ENCODE results near the gene CKB.
A peak's percentile ranks its signal among the peaks of the same experiment; 100 is the strongest.
"Not testable (repeated sequence)": the region's sequence is repeated elsewhere in the genome, so short reads cannot be mapped to it uniquely, and the experiment has no call there.

CKB gene

DNA sequence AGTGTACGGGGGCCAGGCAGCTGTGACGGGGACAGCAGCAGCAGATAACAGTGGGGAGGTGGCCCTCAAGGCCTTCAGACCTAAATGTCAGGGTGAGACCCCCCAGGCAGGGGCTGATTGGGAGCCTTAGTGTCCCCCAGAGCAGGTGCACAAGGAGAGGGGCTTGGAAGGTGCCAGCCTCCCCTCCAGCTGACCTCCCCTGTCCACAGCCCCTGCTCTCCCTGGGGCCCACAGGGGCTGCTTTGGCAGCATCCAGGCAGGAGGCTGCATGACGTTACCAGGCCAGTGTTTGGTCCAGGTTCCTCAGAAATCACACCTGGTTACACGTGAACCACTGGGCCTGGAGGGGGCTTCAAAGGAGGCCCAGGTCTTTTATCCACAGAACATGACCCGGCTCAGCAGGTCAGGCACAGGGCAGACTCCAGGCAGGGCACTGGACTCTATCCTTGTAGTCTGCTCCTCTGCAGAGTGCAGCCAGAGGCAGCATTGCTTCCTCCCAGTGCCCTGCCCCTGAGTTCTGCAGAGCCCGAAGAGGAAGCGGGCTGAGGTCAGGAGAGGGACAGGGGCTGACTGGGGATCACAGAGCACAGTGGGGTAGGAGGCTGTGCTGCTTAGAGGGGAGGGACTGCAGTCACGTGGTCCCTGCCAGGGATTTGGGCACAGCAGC lies 3.8 kb upstream of the CKB start:
- no peak for DNase-seq (ENCODE audit: low spot score)

DNA sequence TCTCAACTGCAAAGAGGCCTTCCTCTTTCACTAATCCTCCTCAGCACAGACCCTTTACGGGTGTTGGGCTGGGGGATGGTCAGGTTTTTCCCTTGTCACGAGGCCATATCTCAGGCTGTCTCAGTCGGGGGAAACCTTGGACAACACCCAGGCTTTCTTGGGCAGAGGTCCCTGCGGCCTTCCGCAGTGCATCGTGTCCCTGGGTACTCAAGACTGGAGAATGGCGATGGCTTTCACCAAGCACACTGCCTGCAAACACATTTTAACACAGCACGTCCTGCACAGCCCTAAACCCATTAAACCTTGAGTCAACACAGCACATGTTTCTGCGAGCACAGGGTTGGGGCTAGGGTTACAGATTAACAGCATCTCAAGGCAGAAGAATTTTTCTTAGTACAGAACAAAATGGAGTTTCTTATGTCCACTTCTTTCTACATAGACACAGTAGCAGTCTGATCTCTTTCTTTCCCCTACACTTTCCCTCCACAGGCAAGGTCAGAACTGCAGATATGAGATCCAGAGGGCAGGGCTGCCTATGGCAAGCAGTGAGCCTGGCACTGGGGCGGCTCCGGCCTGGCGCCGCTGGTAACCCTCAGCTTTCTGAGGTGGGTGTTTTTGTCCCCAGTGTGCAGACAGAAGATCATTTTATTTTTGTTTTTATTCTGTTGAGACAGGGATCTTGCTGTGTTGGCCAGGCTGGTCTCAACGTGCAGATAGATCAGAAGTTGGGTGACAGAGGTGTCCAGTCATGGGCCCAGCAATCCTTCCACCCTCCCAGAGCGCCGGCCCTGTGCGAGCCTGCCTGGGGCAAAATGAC lies 3.0 kb upstream of the CKB start:
- DNase-seq (ENCODE audit: low spot score): not testable (repeated sequence)

DNA sequence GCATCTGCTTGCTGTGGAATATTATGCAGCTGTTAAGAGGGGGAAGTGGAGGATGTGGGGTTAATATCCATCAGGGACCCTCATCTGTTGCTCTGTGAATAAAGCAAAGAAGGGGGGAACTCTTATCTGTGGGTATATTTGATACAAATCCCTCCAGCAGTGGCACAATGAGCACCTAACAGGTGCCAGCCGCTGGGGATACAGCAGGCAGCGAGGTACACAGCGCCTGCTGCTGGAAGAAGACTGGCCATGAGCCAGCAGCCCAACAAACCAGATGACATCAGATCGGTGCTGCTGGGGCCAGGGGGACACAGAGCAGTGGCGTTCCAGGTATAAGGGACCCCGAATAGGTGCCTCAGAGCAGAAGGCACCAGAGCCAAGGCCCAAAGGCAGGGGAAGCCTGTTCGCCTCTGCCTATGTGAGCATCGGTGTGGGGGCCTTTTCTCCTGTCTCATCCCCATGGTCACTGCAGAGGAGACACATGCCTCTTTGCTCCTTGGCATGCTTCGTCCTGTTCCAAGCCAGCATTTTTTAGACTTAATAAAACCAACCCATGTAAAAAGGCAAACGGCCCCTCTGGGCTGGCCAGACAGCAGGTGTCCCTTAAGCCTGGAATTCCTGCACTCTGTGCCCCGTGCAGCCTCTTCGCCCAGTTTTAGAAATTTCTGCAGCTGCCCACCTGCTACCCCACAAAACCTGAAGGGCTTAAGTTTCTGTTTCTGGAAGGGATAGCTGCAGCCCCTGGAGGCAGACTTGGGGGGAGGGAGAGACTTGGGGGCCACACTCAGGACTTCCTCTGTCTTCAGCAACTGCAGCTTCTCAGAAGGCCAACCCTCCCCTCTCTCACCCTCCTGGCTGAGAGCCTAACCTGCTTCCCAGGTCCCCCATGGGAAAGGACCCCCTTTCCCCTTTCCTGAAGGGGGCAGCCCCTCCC lies 1.6 kb upstream of the CKB start:
- DNase-seq (ENCODE audit: low spot score): no peak

DNA sequence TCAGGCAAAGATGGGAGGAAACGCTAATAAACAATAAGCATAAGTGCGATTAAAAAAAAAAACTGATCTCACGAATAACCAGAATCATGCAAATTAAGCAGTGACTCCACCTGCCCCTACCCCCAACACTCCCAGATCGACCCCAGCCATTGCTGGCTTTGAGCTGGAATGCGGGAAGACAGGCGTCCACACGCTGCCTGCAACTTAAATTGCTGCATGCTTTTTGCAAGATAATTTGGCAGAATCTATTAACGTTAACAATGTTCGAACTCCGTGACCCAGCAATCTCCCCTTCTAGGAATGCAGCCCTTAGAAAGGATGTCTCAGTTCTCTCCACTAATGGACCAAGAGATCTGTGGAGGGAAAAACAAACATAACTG lies 935 bp upstream of the CKB start:
- DNase-seq (ENCODE audit: low spot score): no peak

DNA sequence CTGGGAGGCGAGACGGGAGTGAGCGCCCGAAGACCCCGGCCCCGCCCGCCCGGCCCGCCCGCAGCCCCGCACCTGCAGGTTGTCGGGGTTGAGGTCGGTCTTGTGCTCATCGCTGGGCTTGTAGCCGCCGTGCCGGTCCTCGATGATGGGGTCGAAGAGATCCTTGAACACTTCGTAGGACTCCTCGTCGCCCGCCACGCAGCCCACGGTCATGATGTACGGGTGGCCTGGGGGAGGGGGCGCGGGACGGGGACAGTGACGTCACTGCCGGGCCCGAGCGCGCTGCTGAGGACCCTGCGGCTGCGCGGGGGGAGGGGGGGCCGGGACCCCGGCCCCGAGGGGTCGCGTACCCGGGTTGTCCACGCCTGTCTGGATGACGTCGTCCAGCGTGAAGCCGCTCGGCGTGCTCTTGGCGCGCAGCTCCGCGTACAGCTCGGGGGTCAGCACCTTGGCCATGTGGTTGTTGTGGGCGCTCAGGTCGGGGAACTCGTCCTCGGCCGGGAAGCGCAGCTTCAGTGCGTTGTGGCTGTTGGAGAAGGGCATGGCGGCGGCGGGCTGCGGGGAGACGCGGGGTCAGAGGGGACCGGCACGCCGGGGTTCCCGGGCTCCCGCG lies 573 bp downstream of the CKB start:
- DNase-seq (ENCODE audit: low spot score): peak; percentile 69

DNA sequence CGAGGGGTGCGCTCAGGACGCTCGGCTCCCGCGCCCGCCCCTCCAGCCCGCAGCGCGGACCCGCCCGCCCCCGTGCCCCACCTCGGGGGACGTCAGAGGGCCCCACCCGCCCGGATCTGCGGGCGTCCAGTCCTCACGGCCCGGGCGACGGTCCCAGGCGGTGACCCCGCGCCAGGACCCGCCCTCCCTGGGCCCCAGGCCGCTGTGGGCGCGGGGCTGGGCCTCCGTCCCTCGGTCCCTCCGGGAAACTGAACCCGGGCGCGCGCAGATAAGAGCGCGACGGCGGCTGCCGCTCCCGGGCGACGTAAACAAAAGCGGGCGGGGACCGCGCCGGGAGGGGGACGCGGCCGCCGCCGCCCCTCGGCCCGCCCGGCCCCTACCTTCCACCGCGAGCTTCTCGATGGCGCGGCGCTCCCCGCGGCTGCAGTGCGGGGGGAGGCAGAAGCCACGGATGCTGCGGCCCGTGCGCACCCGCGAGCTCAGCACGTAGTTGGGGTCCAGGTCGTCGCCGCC lies 1.1 kb downstream of the CKB start:
- no peak for DNase-seq (ENCODE audit: low spot score)

DNA sequence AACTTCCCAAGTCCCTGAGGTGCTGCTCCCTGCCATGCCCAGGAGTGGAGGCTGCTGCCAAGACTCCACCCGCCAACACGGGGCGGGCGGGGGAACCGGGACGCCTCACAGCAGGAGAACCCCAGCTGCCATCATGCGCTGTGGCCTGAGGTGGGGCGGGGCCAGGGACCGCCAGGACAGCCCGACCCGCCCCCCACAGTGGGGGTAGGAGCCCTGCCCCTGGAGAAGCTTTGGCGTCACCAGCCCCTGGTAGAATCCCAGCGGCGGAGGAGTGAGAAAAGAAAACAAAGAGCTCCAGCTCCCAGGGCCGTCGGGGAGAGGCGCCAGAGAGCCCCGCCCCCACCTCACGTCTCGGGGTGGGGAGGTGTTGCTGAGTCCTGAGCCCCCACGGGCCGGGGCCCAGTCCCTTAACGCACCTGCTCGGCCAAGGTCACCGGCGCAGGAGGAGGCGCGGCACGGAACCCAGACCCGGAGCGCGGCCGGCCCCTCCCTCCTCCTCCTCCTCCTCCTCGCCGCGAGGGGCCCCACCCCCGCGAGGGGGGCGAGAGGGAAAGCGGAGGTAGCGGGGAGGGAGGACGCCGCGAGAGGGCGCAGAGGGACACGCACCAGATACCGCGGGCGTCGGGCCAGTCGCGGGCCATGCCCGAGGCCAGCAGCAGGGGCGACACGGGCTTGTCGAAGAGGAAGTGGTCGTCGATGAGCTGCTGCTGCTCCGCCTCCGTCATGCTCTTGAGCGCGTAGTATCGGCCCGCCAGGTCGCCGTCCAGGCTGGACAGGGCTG lies 1.8 kb downstream of the CKB start:
- DNase-seq (ENCODE audit: low spot score): peak; percentile 92

DNA sequence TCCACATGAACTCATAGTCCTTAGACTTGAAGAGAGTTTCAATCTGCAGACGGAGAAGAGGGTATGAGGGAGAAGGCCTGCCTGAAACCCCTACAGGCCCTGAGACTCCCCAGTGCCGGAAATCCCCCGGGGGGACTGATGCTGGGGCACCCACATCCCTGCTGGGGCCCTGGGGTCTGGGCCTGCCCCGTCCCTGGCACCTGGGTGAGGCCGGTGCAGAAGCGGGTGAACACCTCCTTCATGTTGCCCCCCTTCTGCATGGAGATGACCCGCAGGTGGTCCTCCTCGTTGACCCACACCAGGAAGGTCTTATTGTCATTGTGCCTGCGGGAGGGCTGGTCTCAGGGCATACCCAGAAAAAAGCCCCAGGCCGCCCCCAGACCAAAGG lies 2.4 kb downstream of the CKB start:
- no peak for DNase-seq (ENCODE audit: low spot score)

DNA sequence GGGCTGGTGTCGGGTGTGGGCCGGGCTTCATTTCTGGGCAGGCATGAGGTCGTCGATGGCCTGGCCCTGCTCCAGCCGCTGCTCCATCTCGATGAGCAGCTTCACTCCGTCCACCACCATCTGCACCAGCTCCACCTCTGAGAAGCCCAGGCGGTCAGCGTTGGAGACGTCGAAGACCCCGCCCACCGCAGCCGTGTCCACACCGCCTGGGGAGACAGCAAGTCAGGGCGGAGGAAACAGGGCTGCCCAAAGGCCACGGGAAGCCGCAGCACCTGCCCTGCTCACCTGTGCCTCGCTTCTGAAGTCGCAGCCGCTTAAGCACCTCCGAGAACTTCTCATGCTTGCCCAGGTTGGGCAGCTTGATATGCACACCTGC lies 2.8 kb downstream of the CKB start:
- DNase-seq (ENCODE audit: low spot score): no peak

DNA sequence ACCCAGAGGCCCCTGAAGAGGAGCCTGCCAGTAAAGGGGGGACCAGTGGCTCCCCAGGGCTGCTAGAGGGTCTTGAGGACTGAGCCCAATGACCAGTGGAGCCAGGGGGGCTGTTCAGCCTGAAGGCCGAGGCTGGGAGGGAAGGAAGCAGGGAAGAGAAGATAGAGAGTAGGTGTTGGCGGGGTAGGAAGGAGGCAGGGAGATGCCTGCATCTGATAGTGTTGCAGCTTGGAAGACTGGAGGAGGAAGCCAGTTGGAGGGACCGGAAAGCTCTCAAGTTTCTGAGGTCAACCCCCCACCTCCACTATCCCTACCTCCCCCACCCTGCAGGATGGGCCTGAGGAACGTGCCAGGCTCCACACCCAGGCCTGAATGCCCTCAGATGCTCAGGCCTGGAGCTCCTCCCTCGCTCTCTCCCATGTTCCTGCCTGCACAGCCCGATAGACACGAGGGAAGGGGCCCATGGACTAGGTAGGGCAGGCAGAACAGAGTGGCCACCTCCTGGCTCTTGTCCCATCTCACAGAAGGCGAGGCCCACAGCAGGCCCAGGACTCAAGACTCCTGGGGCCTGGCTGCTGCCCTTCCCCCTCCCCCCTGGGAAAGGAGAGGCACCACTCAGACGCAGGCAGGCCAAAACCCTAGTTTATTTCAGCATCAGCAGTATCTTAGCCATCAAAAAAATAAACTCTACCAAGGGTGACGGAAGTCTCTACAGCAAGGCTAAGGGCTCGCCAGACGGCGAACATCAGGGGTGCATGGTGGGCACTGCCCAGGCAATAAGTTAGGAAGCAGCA lies 3.4 kb downstream of the CKB start:
- peak; percentile 55 for DNase-seq (ENCODE audit: low spot score)

DNA sequence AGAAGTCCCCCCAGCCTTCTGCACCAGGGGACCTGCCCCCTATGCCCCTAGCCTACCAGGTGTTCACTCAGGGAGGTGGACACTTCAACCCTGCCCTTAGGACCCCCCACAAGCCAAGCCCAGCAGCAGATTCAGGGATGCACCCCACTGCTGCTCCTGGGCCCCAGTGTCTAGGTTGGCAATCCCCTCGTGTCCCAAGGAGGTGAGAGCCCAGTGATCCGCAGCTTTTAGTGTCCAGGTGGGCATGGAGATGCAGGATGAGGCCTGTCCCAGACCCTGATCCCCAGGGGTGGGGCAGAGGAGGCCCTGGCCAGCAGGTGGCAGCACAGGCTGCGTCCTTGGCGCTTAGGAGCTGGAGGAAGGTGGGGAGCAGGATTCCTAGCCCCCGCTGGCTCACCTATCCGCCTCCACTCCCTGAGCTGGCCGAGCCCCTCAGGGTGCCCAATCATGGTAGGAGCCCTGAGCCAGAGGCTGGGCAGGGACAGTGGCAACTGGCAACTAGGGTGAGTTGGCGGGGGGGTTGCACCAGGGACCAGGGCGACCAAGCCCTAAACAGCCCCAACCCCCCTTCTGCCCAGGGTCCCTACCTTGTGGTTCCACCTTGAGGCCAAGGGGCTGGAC lies 4.1 kb downstream of the CKB start:
- peak; percentile 81 for DNase-seq (ENCODE audit: low spot score)

DNA sequence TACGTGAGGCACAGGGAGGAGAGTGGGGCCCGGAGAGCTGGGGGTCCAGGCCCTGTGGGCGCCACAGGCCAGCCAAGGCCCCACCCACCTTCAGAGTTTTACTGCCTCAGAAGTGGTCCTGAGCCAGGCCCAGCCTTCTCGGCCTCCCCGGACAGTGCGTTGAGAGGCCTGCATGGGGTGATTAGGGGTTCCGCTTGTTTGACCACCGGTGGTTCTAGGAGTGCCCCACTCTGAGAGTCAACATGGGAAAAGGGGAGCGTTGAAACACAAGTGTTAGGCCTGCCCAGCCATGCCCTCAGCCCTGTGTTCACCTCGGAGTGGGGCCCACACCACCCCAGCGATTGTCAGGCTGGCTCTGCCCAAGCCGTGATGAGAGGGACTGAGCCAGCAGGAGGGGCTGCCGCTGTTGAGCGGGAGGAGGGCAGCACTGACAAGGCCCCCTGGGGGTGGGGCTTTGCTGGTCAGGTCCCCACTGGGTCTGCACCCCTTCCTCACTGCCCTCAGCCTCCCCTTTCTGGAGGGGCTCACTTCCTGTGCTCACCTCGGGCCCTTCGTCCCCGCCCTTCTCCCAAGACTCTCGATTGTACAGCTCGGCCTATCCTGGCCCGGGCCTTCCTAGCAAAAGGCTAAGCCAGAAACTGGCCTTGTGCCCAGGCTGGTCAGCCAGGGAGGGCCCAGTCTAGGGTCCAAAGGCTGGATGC lies 4.8 kb downstream of the CKB start:
- DNase-seq (ENCODE audit: low spot score): peak; percentile 58

DNA sequence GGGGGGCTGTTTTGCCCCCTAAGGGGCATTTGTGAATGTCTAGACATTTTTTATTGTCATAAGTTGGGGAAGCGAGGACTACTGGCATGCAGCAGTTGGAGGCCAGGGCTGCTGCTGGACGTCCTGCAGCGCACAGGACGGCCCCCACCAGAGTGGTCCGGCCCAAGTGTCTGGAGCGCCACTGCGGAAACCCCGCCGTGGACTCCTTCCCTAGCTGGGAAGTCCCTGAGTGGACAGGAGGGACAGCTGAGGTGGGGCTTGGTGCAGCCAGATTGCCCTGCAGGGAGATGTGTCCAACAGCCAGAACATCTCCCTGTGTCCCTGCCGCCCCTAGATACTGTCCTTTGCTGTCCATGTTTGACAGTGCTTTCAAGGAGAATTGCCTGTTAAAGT lies 5.5 kb downstream of the CKB start:
- DNase-seq (ENCODE audit: low spot score): peak; percentile 46

DNA sequence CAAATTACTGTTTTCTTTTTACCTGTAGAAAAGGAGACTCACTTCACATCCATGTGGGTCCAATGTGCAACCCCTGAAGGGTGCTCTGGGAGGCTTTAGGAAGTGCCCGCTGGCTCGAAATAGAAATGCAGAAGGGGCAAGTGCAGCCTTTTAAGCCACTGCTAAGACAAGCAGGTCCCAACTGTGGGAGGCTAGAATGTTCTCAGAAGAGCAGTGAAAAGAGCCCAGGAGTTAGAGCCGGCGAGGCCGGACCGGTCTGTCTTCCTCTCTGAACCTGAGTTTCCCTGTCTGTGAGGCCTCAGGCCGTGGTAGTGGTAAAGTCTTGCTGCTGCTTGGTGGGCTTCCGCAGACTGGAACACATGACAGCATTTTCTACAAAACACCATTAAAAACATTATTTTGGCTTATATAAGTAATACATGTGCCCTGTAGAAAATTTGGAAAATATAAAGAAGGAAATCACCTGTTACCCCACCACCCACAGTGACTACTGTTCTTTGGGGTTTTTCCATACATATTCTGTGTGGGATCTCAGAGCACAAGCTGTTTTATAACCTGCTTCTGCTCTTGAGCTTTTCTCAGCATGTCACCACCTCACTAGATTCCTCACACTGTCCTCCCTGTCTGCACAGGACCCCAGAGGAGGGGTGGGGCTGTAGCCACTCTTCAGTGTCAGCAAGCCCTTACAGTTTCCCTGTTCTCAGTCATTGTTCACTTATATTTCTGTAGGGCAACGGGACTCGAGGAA lies 6.0 kb downstream of the CKB start:
- no peak for DNase-seq (ENCODE audit: low spot score)

DNA sequence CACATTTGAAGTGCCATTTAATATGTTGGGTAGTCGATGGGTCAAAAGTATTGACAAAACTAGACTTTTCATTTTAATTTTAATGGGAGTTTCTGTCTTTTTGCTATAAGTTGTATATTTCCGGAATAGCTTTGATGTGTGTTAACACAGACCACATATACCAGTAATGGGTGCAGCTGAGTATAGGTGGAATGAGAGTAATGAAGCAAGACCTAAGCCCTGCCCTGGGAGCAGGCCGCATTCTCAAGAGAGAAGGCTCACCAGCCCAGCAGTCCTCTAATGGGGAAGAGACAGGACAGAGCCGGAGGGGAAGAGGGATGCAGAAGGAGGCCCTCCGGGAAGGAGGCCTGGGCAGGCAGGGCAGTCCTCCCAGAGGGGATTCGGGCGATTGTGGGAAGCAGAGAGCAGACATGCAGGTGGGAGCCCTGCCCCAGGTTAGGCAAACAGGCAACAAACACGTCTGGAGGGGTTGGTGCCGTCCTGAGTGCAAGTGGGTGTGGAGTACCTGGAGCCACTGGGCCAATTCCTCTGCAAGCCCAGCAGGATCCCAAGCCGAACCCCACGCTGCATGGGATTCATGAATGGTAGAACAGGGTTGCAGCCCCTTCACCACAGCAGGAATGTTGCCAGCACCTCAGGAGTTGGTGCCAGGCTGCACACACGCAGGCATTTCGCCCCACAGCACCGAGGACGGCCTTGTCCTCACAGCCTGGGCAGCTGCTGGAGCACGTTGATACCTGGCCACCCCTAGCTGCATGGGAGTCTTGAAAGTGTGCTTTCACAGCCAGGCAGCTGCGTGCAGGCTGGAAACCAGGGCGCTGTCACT lies 7.8 kb downstream of the CKB start:
- DNase-seq (ENCODE audit: low spot score): peak; percentile 44

DNA sequence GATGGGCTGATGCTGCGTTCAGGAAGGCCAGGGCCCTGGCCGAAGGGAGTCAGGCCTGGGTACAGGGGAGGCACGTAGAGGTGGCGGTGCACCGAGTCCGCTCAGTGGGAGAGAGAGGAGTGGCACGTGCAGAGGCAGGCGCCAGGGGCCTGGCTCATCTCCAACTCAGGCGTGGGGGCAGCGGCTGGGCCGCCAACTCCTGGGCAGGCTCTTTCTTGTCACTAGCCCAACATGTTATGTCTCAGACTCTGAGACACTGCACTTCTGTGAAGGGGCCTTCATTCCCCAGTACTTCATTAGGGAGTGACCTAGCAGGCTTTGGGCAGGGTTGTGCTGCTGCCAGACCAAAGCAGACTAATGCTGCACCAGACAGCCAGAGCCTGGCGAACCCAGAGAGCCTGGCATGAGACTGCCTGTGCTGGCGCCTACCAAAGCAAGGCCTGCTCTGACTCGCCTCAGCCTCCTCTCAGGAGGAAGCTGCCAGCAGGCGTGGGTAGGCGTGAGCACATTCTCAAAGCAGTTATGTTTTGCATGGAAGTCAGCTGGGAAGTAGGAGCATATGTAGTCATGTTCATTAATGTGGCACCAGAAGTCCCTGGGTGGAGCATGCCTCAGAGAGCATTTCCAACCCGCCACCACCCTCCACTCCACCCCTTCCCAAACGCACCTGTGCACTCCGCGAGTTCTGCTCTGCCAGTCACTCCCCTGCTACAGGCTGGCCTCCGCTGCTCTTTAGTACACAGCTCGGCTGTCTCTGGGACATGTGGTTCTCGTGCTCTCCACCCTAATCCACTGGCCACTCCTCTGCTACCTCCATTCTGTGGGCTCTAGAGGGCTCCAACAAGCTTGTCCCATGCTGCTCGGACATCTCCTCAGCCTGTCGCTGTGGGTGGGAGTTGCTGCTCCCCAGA lies 9.7 kb downstream of the CKB start:
- no peak for DNase-seq (ENCODE audit: low spot score)

DNA sequence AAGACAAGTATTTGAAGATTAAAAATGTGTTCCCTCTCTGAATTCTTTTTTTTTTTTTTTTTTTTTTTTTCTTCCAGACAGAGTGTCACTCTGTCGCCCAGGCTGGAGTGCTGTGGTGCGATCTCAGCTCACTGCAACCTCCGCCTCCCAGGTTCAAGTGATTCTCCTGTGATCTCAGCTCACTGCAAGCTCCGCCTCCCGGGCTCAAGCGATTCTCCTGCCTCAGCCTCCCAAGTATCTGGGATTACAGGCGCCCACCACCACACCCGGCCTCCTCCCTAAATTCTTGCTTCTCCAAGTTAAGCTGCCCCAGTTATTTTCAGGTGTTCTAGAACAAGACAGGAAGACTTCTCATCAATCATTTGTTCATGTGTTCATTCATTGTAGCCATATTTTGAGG lies 10.4 kb downstream of the CKB start:
- not testable (repeated sequence) for DNase-seq (ENCODE audit: low spot score)
